ENCODE results near the gene KIAA1328. TPM values are rescaled to one million over a fixed set of nuclear protein-coding genes. Genes with fewer than 3 reads are reported as not detected.

KIAA1328 gene
- total and polyA plus RNA-seq, 3 donors from 2014 or later, result 19.9 to 48.7 (median 35.0) TPM

DNA sequence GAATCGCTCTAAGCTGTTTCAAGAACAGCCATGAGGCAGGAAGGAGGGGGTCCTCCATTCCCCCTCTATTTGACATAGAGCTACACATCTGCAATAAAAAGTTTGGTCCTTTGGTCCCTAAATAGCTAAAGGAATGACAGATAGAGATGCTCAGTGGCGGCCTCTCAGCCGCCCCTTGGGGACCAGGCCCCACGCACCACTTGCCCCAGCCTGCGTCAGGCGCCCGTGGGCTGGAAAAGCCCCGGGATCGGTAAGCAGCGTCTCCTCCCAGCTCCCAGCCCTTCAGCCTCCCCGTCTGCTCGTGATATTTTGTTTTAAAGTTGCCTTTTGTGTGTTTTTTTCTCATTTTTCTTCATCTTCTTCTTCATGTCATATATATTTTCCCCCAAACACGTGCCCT, 415.7 kb downstream of the KIAA1328 start:
- no peak for DNase-seq
- H3K4me3 ChIP-seq, result no peak overlapping the region
- 92 to 93% methylated on average over 13 of the region's 13 CpGs for WGBS, 2 donors
- H3K27me3 ChIP-seq, result no peaks in the 10 kb centered on the region
- intact Hi-C loops (cut with DNase I; ENCODE audit: low total_unique reads), result no loop called here
- H3K4me1 ChIP-seq, result no peaks in the 10 kb centered on the region
- H3K9me3 ChIP-seq, result no peaks in the 10 kb centered on the region
- no peak for TF ChIP-seq POLR2A (IDR thresholded peaks at IDR 0.05)
- TF ChIP-seq, protein P1, sequence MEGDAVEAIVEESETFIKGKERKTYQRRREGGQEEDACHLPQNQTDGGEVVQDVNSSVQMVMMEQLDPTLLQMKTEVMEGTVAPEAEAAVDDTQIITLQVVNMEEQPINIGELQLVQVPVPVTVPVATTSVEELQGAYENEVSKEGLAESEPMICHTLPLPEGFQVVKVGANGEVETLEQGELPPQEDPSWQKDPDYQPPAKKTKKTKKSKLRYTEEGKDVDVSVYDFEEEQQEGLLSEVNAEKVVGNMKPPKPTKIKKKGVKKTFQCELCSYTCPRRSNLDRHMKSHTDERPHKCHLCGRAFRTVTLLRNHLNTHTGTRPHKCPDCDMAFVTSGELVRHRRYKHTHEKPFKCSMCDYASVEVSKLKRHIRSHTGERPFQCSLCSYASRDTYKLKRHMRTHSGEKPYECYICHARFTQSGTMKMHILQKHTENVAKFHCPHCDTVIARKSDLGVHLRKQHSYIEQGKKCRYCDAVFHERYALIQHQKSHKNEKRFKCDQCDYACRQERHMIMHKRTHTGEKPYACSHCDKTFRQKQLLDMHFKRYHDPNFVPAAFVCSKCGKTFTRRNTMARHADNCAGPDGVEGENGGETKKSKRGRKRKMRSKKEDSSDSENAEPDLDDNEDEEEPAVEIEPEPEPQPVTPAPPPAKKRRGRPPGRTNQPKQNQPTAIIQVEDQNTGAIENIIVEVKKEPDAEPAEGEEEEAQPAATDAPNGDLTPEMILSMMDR (IDR thresholded peaks at IDR 0.05), result no peak
- H3K27ac ChIP-seq, result no peak overlapping the region
- no peaks in the 10 kb centered on the region for H3K36me3 ChIP-seq (ENCODE audit: low read depth, missing control alignments)

DNA sequence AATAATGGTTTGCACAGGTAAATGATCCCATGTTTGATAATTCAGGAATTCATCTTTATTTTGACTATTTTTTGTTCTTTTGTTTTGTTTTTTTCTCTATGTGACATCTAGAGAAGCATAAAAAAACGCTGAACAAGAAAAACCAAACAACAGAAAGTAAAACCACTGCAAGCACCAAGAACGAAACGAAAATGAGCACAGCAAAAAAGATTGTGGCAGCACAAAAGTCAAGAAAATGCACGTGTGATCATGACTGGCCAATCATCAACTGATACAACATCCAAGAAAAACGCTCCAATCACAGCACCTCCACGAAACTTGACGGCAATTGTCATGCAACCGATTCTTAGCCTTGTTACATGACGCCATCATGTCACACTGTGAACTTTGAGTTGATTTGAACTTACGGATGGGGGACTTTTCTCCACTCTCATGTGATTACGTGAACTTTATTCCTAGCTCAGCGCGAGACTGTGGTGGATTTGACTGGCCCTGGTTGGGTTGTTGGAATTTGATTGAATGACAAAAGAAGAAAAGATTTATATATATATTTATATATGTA, 417.9 kb downstream of the KIAA1328 start:
- DNase-seq, result no peak
- Histone ChIP-seq H3K4me3 (no peak overlapping the region), H3K9me3 (no peaks in the 10 kb centered on the region), H3K27ac (no peak overlapping the region), H3K27me3 (no peaks in the 10 kb centered on the region), H3K4me1 (no peaks in the 10 kb centered on the region), H3K36me3 (ENCODE audit: low read depth, missing control alignments) (no peaks in the 10 kb centered on the region)
- WGBS, 2 donors, result 93% methylated on average over 13 of the region's 13 CpGs
- TF ChIP-seq POLR2A (IDR thresholded peaks at IDR 0.05), result no peak
- TF ChIP-seq, protein P1 (IDR thresholded peaks at IDR 0.05), result no peak
- intact Hi-C loops (cut with DNase I; ENCODE audit: low total_unique reads), result no loop called here

DNA sequence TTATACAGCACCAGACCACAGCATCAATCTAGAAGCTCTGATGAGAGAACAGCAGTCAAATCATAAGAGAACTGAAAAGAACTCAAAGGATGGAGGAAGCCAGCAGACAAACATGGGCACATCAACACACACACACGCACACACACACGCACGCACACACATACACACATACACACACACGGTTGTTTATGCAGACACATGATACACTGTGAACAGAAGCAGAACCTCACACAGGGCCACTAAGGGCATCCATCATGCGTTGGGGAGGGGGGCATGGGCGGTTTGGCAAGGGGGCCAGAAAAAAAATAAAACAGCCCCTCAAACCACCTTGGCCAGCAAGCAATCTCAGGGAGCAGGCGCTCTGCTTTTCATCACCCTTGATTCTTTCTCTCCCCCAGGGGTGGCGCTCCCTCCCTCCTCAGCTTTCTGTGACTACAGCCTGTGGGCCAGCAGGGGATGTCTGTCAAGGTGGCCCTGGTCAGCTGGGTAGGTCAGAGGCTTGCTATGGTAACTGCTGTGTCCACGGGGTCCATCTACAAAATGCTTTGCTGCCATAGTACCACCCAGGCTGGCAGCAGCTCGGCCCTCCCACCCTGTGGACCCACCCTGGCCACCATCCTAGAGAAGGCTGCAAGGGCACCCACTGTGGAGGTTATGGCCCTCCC, 418.7 kb downstream of the KIAA1328 start:
- TF ChIP-seq POLR2A (IDR thresholded peaks at IDR 0.05), result no peak
- TF ChIP-seq, protein P1 (IDR thresholded peaks at IDR 0.05), result no peak
- Histone ChIP-seq H3K27me3 (no peaks in the 10 kb centered on the region), H3K36me3 (ENCODE audit: low read depth, missing control alignments) (no peaks in the 10 kb centered on the region), H3K4me1 (no peaks in the 10 kb centered on the region), H3K27ac (no peak overlapping the region), H3K4me3 (no peak overlapping the region), H3K9me3 (no peaks in the 10 kb centered on the region)
- no peak for DNase-seq
- WGBS, 2 donors, result 89 to 90% methylated on average over 9 to 10 of the region's 10 CpGs
- intact Hi-C loops (cut with DNase I; ENCODE audit: low total_unique reads), result no loop called here

DNA sequence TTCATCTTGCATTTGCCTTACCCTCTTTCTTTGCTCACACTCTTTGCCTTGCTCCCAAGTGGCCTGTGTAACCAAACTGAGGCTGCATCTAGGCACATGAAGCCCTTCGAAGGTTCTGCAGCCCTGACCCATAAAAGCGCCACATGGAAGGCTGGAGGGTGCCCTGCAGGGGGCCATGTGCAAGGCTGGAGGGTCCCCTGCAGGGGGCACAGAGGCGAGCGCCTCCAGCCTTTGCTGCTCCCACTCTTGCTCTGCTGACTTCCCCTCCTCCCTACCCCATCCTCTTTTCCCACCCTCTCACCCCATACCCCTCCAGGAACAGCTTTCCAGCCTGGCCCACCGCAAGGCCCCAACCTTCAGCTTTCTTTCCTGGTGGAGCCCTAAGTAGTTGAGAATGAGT, 419.4 kb downstream of the KIAA1328 start:
- Histone ChIP-seq H3K27ac (no peak overlapping the region), H3K4me1 (no peaks in the 10 kb centered on the region), H3K4me3 (no peak overlapping the region), H3K36me3 (ENCODE audit: low read depth, missing control alignments) (no peaks in the 10 kb centered on the region), H3K9me3 (no peaks in the 10 kb centered on the region), H3K27me3 (no peaks in the 10 kb centered on the region)
- WGBS, 2 donors, result 90 to 92% methylated on average over 5 of the region's 5 CpGs
- no peak for TF ChIP-seq POLR2A (IDR thresholded peaks at IDR 0.05)
- TF ChIP-seq, protein P1 (IDR thresholded peaks at IDR 0.05), result no peak
- intact Hi-C loops (cut with DNase I; ENCODE audit: low total_unique reads), result no loop called here
- no peak for DNase-seq
